ENCODE results near the gene AGBL4. TPM values are rescaled to one million over a fixed set of nuclear protein-coding genes. Genes with fewer than 3 reads are reported as not detected.

AGBL4 gene
- total RNA-seq, 1 donor from 2014 or later, result 2.1 TPM

DNA sequence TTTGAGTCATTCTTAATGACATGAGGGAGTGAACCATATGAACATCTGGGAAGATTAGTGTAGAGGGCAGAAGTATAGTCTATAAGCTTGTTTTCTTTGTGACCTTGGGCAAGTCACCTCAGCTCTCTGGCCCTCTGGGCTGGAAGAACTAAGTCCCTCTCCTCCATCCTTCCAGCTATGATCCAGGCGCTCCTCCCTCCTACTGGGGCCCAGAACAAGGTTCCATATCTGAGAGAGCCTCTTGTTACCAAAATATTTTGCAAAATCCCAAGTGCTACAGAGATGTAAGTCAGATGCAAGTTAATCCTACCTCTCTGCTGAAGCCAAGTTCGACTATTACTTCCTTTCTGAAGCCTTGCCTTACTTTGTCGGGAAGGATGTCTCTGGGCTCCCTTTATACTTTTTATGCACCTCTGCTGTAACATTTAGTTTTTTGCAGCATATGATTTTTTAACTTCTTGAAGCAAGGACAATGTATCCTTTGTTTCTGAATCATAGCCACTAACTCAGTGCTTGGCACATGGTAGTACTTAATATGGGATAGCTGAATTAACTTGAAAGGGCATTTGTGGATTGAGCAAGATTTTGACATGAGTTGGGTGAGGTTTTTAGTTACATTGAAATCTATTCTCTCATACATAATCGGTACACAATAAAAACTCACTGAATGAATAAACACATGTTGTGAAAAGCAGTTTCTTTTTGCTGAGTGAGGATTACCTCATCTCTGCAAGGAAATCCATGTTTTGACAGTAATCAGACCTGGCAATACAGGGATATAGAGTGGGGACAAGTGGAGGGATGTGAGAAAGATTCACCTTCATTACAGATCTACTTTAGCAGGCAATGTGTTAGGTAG, 1192.4 kb downstream of the AGBL4 start:
- Histone ChIP-seq H3K27ac (no peak overlapping the region), H3K27me3 (ENCODE audit: low read depth) (no peaks in the 10 kb centered on the region), H3K9me3 (no peaks in the 10 kb centered on the region), H3K4me3 (no peak overlapping the region), H3K36me3 (no peaks in the 10 kb centered on the region), H3K4me1 (no peaks in the 10 kb centered on the region)
- ATAC-seq (no peak), DNase-seq (no peak)
- intact Hi-C loops (cut with DNase I), result no loop called here
- TF ChIP-seq, protein P1, sequence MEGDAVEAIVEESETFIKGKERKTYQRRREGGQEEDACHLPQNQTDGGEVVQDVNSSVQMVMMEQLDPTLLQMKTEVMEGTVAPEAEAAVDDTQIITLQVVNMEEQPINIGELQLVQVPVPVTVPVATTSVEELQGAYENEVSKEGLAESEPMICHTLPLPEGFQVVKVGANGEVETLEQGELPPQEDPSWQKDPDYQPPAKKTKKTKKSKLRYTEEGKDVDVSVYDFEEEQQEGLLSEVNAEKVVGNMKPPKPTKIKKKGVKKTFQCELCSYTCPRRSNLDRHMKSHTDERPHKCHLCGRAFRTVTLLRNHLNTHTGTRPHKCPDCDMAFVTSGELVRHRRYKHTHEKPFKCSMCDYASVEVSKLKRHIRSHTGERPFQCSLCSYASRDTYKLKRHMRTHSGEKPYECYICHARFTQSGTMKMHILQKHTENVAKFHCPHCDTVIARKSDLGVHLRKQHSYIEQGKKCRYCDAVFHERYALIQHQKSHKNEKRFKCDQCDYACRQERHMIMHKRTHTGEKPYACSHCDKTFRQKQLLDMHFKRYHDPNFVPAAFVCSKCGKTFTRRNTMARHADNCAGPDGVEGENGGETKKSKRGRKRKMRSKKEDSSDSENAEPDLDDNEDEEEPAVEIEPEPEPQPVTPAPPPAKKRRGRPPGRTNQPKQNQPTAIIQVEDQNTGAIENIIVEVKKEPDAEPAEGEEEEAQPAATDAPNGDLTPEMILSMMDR (IDR thresholded peaks at IDR 0.05), result no peak

DNA sequence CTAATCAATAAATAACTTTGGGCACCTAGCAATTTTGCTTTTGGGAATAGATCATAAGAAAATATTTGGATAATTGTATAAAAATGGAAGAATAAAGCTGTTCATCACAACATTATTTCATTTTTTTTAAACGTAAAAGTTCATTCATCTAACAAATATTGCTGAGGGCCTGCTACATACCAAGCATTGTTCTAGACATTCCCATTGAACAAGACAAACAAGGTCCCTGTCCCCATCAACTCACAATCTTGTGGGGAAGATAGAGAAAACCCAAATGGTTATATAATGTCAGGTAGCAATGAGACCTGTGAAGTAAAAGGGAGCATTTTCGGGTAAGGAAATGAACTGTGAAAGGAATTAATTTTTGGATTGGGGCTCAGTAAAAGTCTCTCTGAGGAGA, 1193.0 kb downstream of the AGBL4 start:
- ATAC-seq, result no peak
- no peaks in the 10 kb centered on the region for H3K9me3 ChIP-seq
- TF ChIP-seq, protein P1 (IDR thresholded peaks at IDR 0.05), result no peak
- H3K27me3 ChIP-seq (ENCODE audit: low read depth), result no peaks in the 10 kb centered on the region
- DNase-seq, result no peak
- intact Hi-C loops (cut with DNase I), result no loop called here
- no peak overlapping the region for H3K27ac ChIP-seq
- H3K4me3 ChIP-seq, result no peak overlapping the region
- no peaks in the 10 kb centered on the region for H3K4me1 ChIP-seq
- no peaks in the 10 kb centered on the region for H3K36me3 ChIP-seq

- Histone ChIP-seq H3K36me3 (no peaks in the 10 kb centered on the region), H3K4me1 (no peaks in the 10 kb centered on the region), H3K9me3 (no peaks in the 10 kb centered on the region), H3K27me3 (ENCODE audit: low read depth) (no peaks in the 10 kb centered on the region), H3K27ac (no peak overlapping the region), H3K4me3 (no peak overlapping the region)
- ATAC-seq (no peak), DNase-seq (no peak)
- intact Hi-C loops (cut with DNase I), result no loop called here
- TF ChIP-seq, protein P1 (IDR thresholded peaks at IDR 0.05), result no peak
Observed at GRCh38 chr1:48829446-48829845, 1194.3 kb downstream of the AGBL4 start.

- H3K4me3 ChIP-seq, result no peak overlapping the region
- H3K27ac ChIP-seq, result no peak overlapping the region
- no peaks in the 10 kb centered on the region for H3K36me3 ChIP-seq
- intact Hi-C loops (cut with DNase I), result no loop called here
- ATAC-seq (peak; percentile 54 to 58), DNase-seq (no peak)
- no peaks in the 10 kb centered on the region for H3K4me1 ChIP-seq
- H3K27me3 ChIP-seq (ENCODE audit: low read depth), result no peaks in the 10 kb centered on the region
- TF ChIP-seq, protein P1 (IDR thresholded peaks at IDR 0.05), result no peak
- H3K9me3 ChIP-seq, result no peaks in the 10 kb centered on the region
Observed at GRCh38 chr1:48823168-48823567, 1200.6 kb downstream of the AGBL4 start.

- no peak for DNase-seq
- no peaks in the 10 kb centered on the region for H3K36me3 ChIP-seq
- no peak overlapping the region for H3K27ac ChIP-seq
- no peaks in the 10 kb centered on the region for H3K9me3 ChIP-seq
- intact Hi-C loops (cut with DNase I), result no loop called here
- TF ChIP-seq, protein P1 (IDR thresholded peaks at IDR 0.05), result no peak
- no peak for ATAC-seq
- no peaks in the 10 kb centered on the region for H3K4me1 ChIP-seq
- no peaks in the 10 kb centered on the region for H3K27me3 ChIP-seq (ENCODE audit: low read depth)
- no peak overlapping the region for H3K4me3 ChIP-seq
Observed at GRCh38 chr1:48820491-48820890, 1203.3 kb downstream of the AGBL4 start.
